ENCODE measurements around the gene PIK3CA.

- TF ChIP-seq CTCF (IDR thresholded peaks at IDR 0.05) (no peak), POLR2A (IDR thresholded peaks at IDR 0.05) (no peak)
These were observed 76.4 kb downstream of the PIK3CA start for GRCh38 chr3:179224584-179224983.

Data from esophagus squamous epithelium (tissue), 4 donors.